ENCODE measurements around the gene BLNK.

Gene BLNK

GRCh38 chr10:96305019-96305418 is 33.6 kb upstream of the BLNK start:
- H3K27ac ChIP-seq (ENCODE audit: insufficient read depth, low read length, poor library complexity, severe bottlenecking) = no peak overlapping the region
- DNase-seq = no peak
- no peak overlapping the region for H3K4me3 ChIP-seq (ENCODE audit: insufficient read depth, low read depth, low read length, poor library complexity, severe bottlenecking)
- H3K4me1 ChIP-seq (ENCODE audit: control insufficient read depth, insufficient read depth, low read length, poor library complexity, severe bottlenecking) = no peaks in the 10 kb centered on the region
- H3K27me3 ChIP-seq (replicated peaks; ENCODE audit: control insufficient read depth, insufficient read depth, low read length, poor library complexity, severe bottlenecking) = no peaks in the 10 kb centered on the region
- H3K9me3 ChIP-seq (ENCODE audit: control insufficient read depth, low read length) = no peaks in the 10 kb centered on the region
- no peaks in the 10 kb centered on the region for H3K36me3 ChIP-seq (ENCODE audit: control insufficient read depth, insufficient read depth, low read length)

- Histone ChIP-seq H3K4me1 (ENCODE audit: control insufficient read depth, insufficient read depth, low read length, poor library complexity, severe bottlenecking) (no peaks in the 10 kb centered on the region), H3K27ac (ENCODE audit: insufficient read depth, low read length, poor library complexity, severe bottlenecking) (no peak within 1 kb of the TSS), H3K4me3 (ENCODE audit: insufficient read depth, low read depth, low read length, poor library complexity, severe bottlenecking) (no peak within 1 kb of the TSS), H3K9me3 (ENCODE audit: control insufficient read depth, low read length) (no peaks in the 10 kb centered on the region), H3K36me3 (ENCODE audit: control insufficient read depth, insufficient read depth, low read length) (no peaks in the 10 kb centered on the region), H3K27me3 (replicated peaks; ENCODE audit: control insufficient read depth, insufficient read depth, low read length, poor library complexity, severe bottlenecking) (no peaks in the 10 kb centered on the region)
- DNase-seq = no peak
These were observed 32.9 kb upstream of the BLNK start, which contains the start of gene DNTT for GRCh38 chr10:96304230-96304629. Gene DNTT, plus strand, starts transcription at chr10:96304434. Its CDS starts 64 bp downstream, at chr10:96304498.

- no peak overlapping the region for H3K27ac ChIP-seq (ENCODE audit: insufficient read depth, low read length, poor library complexity, severe bottlenecking)
- no peak overlapping the region for H3K4me3 ChIP-seq (ENCODE audit: insufficient read depth, low read depth, low read length, poor library complexity, severe bottlenecking)
- no peaks in the 10 kb centered on the region for H3K9me3 ChIP-seq (ENCODE audit: control insufficient read depth, low read length)
- H3K27me3 ChIP-seq (replicated peaks; ENCODE audit: control insufficient read depth, insufficient read depth, low read length, poor library complexity, severe bottlenecking) = no peaks in the 10 kb centered on the region
- no peaks in the 10 kb centered on the region for H3K4me1 ChIP-seq (ENCODE audit: control insufficient read depth, insufficient read depth, low read length, poor library complexity, severe bottlenecking)
- no peaks in the 10 kb centered on the region for H3K36me3 ChIP-seq (ENCODE audit: control insufficient read depth, insufficient read depth, low read length)
- DNase-seq = no peak
These were observed 30.2 kb upstream of the BLNK start for GRCh38 chr10:96301616-96302015.

- H3K27ac ChIP-seq (ENCODE audit: insufficient read depth, low read length, poor library complexity, severe bottlenecking) = no peak overlapping the region
- no peak overlapping the region for H3K4me3 ChIP-seq (ENCODE audit: insufficient read depth, low read depth, low read length, poor library complexity, severe bottlenecking)
- H3K36me3 ChIP-seq (ENCODE audit: control insufficient read depth, insufficient read depth, low read length) = no peaks in the 10 kb centered on the region
- H3K4me1 ChIP-seq (ENCODE audit: control insufficient read depth, insufficient read depth, low read length, poor library complexity, severe bottlenecking) = no peaks in the 10 kb centered on the region
- no peaks in the 10 kb centered on the region for H3K27me3 ChIP-seq (replicated peaks; ENCODE audit: control insufficient read depth, insufficient read depth, low read length, poor library complexity, severe bottlenecking)
- DNase-seq = no peak
- no peaks in the 10 kb centered on the region for H3K9me3 ChIP-seq (ENCODE audit: control insufficient read depth, low read length)
These were observed 28.0 kb upstream of the BLNK start for GRCh38 chr10:96299383-96299782.

GRCh38 chr10:96298362-96298761 is 27.0 kb upstream of the BLNK start:
- DNase-seq = no peak
- Histone ChIP-seq H3K36me3 (ENCODE audit: control insufficient read depth, insufficient read depth, low read length) (no peaks in the 10 kb centered on the region), H3K4me3 (ENCODE audit: insufficient read depth, low read depth, low read length, poor library complexity, severe bottlenecking) (no peak overlapping the region), H3K27ac (ENCODE audit: insufficient read depth, low read length, poor library complexity, severe bottlenecking) (no peak overlapping the region), H3K27me3 (replicated peaks; ENCODE audit: control insufficient read depth, insufficient read depth, low read length, poor library complexity, severe bottlenecking) (no peaks in the 10 kb centered on the region), H3K9me3 (ENCODE audit: control insufficient read depth, low read length) (no peaks in the 10 kb centered on the region), H3K4me1 (ENCODE audit: control insufficient read depth, insufficient read depth, low read length, poor library complexity, severe bottlenecking) (no peaks in the 10 kb centered on the region)

GRCh38 chr10:96297486-96297885 is 26.1 kb upstream of the BLNK start:
- H3K9me3 ChIP-seq (ENCODE audit: control insufficient read depth, low read length) = no peaks in the 10 kb centered on the region
- H3K27ac ChIP-seq (ENCODE audit: insufficient read depth, low read length, poor library complexity, severe bottlenecking) = no peak overlapping the region
- H3K36me3 ChIP-seq (ENCODE audit: control insufficient read depth, insufficient read depth, low read length) = no peaks in the 10 kb centered on the region
- no peak overlapping the region for H3K4me3 ChIP-seq (ENCODE audit: insufficient read depth, low read depth, low read length, poor library complexity, severe bottlenecking)
- no peaks in the 10 kb centered on the region for H3K4me1 ChIP-seq (ENCODE audit: control insufficient read depth, insufficient read depth, low read length, poor library complexity, severe bottlenecking)
- no peak for DNase-seq
- no peaks in the 10 kb centered on the region for H3K27me3 ChIP-seq (replicated peaks; ENCODE audit: control insufficient read depth, insufficient read depth, low read length, poor library complexity, severe bottlenecking)

GRCh38 chr10:96295475-96295874 is 24.1 kb upstream of the BLNK start:
- no peak overlapping the region for H3K4me3 ChIP-seq (ENCODE audit: insufficient read depth, low read depth, low read length, poor library complexity, severe bottlenecking)
- no peak for DNase-seq
- no peaks in the 10 kb centered on the region for H3K4me1 ChIP-seq (ENCODE audit: control insufficient read depth, insufficient read depth, low read length, poor library complexity, severe bottlenecking)
- H3K9me3 ChIP-seq (ENCODE audit: control insufficient read depth, low read length) = no peaks in the 10 kb centered on the region
- no peaks in the 10 kb centered on the region for H3K36me3 ChIP-seq (ENCODE audit: control insufficient read depth, insufficient read depth, low read length)
- no peak overlapping the region for H3K27ac ChIP-seq (ENCODE audit: insufficient read depth, low read length, poor library complexity, severe bottlenecking)
- H3K27me3 ChIP-seq (replicated peaks; ENCODE audit: control insufficient read depth, insufficient read depth, low read length, poor library complexity, severe bottlenecking) = no peaks in the 10 kb centered on the region

GRCh38 chr10:96292971-96293920 is 21.9 kb upstream of the BLNK start:
- DNase-seq = no peak

GRCh38 chr10:96290368-96291133 is 19.2 kb upstream of the BLNK start:
- Histone ChIP-seq H3K27me3 (replicated peaks; ENCODE audit: control insufficient read depth, insufficient read depth, low read length, poor library complexity, severe bottlenecking) (no peaks in the 10 kb centered on the region), H3K27ac (ENCODE audit: insufficient read depth, low read length, poor library complexity, severe bottlenecking) (no peak overlapping the region), H3K36me3 (ENCODE audit: control insufficient read depth, insufficient read depth, low read length) (no peaks in the 10 kb centered on the region), H3K9me3 (ENCODE audit: control insufficient read depth, low read length) (no peaks in the 10 kb centered on the region), H3K4me3 (ENCODE audit: insufficient read depth, low read depth, low read length, poor library complexity, severe bottlenecking) (no peak overlapping the region), H3K4me1 (ENCODE audit: control insufficient read depth, insufficient read depth, low read length, poor library complexity, severe bottlenecking) (no peaks in the 10 kb centered on the region)
- DNase-seq = no peak

More at GRCh38 chr10:96292971-96293920, 21.9 kb upstream of the BLNK start:
- no peak overlapping the region for H3K4me3 ChIP-seq (ENCODE audit: insufficient read depth, low read depth, low read length, poor library complexity, severe bottlenecking)
- H3K27me3 ChIP-seq (replicated peaks; ENCODE audit: control insufficient read depth, insufficient read depth, low read length, poor library complexity, severe bottlenecking) = no peaks in the 10 kb centered on the region
- H3K9me3 ChIP-seq (ENCODE audit: control insufficient read depth, low read length) = no peaks in the 10 kb centered on the region
- H3K4me1 ChIP-seq (ENCODE audit: control insufficient read depth, insufficient read depth, low read length, poor library complexity, severe bottlenecking) = no peaks in the 10 kb centered on the region
- H3K27ac ChIP-seq (ENCODE audit: insufficient read depth, low read length, poor library complexity, severe bottlenecking) = no peak overlapping the region
- H3K36me3 ChIP-seq (ENCODE audit: control insufficient read depth, insufficient read depth, low read length) = no peaks in the 10 kb centered on the region

Measured in effector memory CD4-positive, alpha-beta T cell (primary cell).